HL-60 (cell line): ENCODE data around the gene INTS3.

Source experiments
- REST ChIP-seq: IDR thresholded peaks from 2 replicates; pipeline ENCODE4 v1.6.1; 2012; ENCODE audit warnings: low read depth; ENCODE audit not compliant: insufficient replicate concordance
- TF ChIP-seq, protein P1 (sequence below): IDR thresholded peaks from one replicate; pipeline ENCODE4 v1.5.1; 2011; ENCODE audit warnings: low read length, control low read depth, inconsistent platforms; ENCODE audit not compliant: insufficient read depth

- TF ChIP-seq, protein P1, sequence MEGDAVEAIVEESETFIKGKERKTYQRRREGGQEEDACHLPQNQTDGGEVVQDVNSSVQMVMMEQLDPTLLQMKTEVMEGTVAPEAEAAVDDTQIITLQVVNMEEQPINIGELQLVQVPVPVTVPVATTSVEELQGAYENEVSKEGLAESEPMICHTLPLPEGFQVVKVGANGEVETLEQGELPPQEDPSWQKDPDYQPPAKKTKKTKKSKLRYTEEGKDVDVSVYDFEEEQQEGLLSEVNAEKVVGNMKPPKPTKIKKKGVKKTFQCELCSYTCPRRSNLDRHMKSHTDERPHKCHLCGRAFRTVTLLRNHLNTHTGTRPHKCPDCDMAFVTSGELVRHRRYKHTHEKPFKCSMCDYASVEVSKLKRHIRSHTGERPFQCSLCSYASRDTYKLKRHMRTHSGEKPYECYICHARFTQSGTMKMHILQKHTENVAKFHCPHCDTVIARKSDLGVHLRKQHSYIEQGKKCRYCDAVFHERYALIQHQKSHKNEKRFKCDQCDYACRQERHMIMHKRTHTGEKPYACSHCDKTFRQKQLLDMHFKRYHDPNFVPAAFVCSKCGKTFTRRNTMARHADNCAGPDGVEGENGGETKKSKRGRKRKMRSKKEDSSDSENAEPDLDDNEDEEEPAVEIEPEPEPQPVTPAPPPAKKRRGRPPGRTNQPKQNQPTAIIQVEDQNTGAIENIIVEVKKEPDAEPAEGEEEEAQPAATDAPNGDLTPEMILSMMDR, result no peak
- no peak for TF ChIP-seq REST
Observed at GRCh38 chr1:153798468-153798780, 70.6 kb downstream of the INTS3 start.
